ENCODE results near the gene SPINK5. TPM values are rescaled to one million over a fixed set of nuclear protein-coding genes. Genes with fewer than 3 reads are reported as not detected.
"Not testable (repeated sequence)": the region's sequence is repeated elsewhere in the genome, so short reads cannot be mapped to it uniquely, and the experiment has no call there.

The SPINK5 gene
- total RNA-seq, 1 experiment from 2014 or later, result 2.5 TPM

- TF ChIP-seq CTCF (IDR thresholded peaks at IDR 0.05; ENCODE audit: unreplicated experiment), result no peak
- Mint-ChIP-seq H3K4me3 (ENCODE audit: low read depth, unreplicated experiment) (no peak overlapping the region), H3K36me3 (ENCODE audit: insufficient read depth, unreplicated experiment) (no peaks in the 10 kb centered on the region), H3K9me3 (ENCODE audit: low read depth, unreplicated experiment) (no peaks in the 10 kb centered on the region), H3K27ac (ENCODE audit: unreplicated experiment) (no peak overlapping the region), H3K27me3 (ENCODE audit: unreplicated experiment) (no peaks in the 10 kb centered on the region), H3K4me1 (ENCODE audit: low read depth, unreplicated experiment) (no peaks in the 10 kb centered on the region)
- CTCF ChIA-PET, result no interaction called here
- DNase-seq, result no peak
- BruUV-seq (replicated peaks), result no TSS peak
- intact Hi-C loops (cut with micrococcal nuclease; ENCODE audit: unreplicated experiment), result no loop called here
Observed at GRCh38 chr5:148042881-148043280, 20.9 kb upstream of the SPINK5 start.

GRCh38 chr5:148043705-148044104, 20.1 kb upstream of the SPINK5 start:
- Mint-ChIP-seq H3K27ac (ENCODE audit: unreplicated experiment) (no peak overlapping the region), H3K9me3 (ENCODE audit: low read depth, unreplicated experiment) (no peaks in the 10 kb centered on the region), H3K4me1 (ENCODE audit: low read depth, unreplicated experiment) (no peaks in the 10 kb centered on the region), H3K4me3 (ENCODE audit: low read depth, unreplicated experiment) (no peak overlapping the region), H3K27me3 (ENCODE audit: unreplicated experiment) (no peaks in the 10 kb centered on the region), H3K36me3 (ENCODE audit: insufficient read depth, unreplicated experiment) (no peaks in the 10 kb centered on the region)
- CTCF ChIA-PET, result no interaction called here
- BruUV-seq (replicated peaks), result no TSS peak
- DNase-seq, result no peak
- intact Hi-C loops (cut with micrococcal nuclease; ENCODE audit: unreplicated experiment), result no loop called here
- TF ChIP-seq CTCF (IDR thresholded peaks at IDR 0.05; ENCODE audit: unreplicated experiment), result no peak

- intact Hi-C loops (cut with micrococcal nuclease; ENCODE audit: unreplicated experiment); H3K4me1 Mint-ChIP-seq (ENCODE audit: low read depth, unreplicated experiment); H3K27me3 Mint-ChIP-seq (ENCODE audit: unreplicated experiment); CTCF ChIA-PET; H3K27ac Mint-ChIP-seq (ENCODE audit: unreplicated experiment); BruUV-seq (replicated peaks); H3K36me3 Mint-ChIP-seq (ENCODE audit: insufficient read depth, unreplicated experiment); H3K4me3 Mint-ChIP-seq (ENCODE audit: low read depth, unreplicated experiment); DNase-seq: not testable (repeated sequence)
- H3K9me3 Mint-ChIP-seq (ENCODE audit: low read depth, unreplicated experiment), result peaks cover 16% of the 10 kb centered on the region
Observed at GRCh38 chr5:148055160-148055559, 8.6 kb upstream of the SPINK5 start.

- Mint-ChIP-seq H3K27ac (ENCODE audit: unreplicated experiment) (no peak overlapping the region), H3K4me3 (ENCODE audit: low read depth, unreplicated experiment) (no peak overlapping the region), H3K36me3 (ENCODE audit: insufficient read depth, unreplicated experiment) (no peaks in the 10 kb centered on the region), H3K9me3 (ENCODE audit: low read depth, unreplicated experiment) (peaks cover 5% of the 10 kb centered on the region), H3K4me1 (ENCODE audit: low read depth, unreplicated experiment) (no peaks in the 10 kb centered on the region), H3K27me3 (ENCODE audit: unreplicated experiment) (no peaks in the 10 kb centered on the region)
- no peak for DNase-seq
- no TSS peak for BruUV-seq (replicated peaks)
- intact Hi-C loops (cut with micrococcal nuclease; ENCODE audit: unreplicated experiment), result no loop called here
- TF ChIP-seq CTCF (IDR thresholded peaks at IDR 0.05; ENCODE audit: unreplicated experiment), result no peak
- CTCF ChIA-PET, result interaction anchor here (0.7 to 0.9 kb wide), 2 partner anchors 40 to 171 kb away, joined by 3 read pairs; no protein-coding TSS in a partner anchor
Observed at GRCh38 chr5:148060309-148060708, 3.5 kb upstream of the SPINK5 start.

GRCh38 chr5:148060881-148061280, 2.9 kb upstream of the SPINK5 start:
- intact Hi-C loops (cut with micrococcal nuclease; ENCODE audit: unreplicated experiment), result no loop called here
- no peak for DNase-seq
- no TSS peak for BruUV-seq (replicated peaks)
- H3K27me3 Mint-ChIP-seq (ENCODE audit: unreplicated experiment), result no peaks in the 10 kb centered on the region
- H3K27ac Mint-ChIP-seq (ENCODE audit: unreplicated experiment), result no peak overlapping the region
- peaks cover 4% of the 10 kb centered on the region for H3K9me3 Mint-ChIP-seq (ENCODE audit: low read depth, unreplicated experiment)
- CTCF ChIA-PET, result interaction anchor here (0.9 kb wide), 1 partner anchor 41 kb away, joined by 3 read pairs; no protein-coding TSS in a partner anchor
- H3K4me1 Mint-ChIP-seq (ENCODE audit: low read depth, unreplicated experiment), result no peaks in the 10 kb centered on the region
- H3K4me3 Mint-ChIP-seq (ENCODE audit: low read depth, unreplicated experiment), result no peak overlapping the region
- TF ChIP-seq CTCF (IDR thresholded peaks at IDR 0.05; ENCODE audit: unreplicated experiment), result no peak
- H3K36me3 Mint-ChIP-seq (ENCODE audit: insufficient read depth, unreplicated experiment), result no peaks in the 10 kb centered on the region
